Measurements from ENCODE around the gene GALNT12.

GRCh38 chr9:98850851-98851729 is 43.6 kb downstream of the GALNT12 start:
- TF ChIP-seq, protein P1, sequence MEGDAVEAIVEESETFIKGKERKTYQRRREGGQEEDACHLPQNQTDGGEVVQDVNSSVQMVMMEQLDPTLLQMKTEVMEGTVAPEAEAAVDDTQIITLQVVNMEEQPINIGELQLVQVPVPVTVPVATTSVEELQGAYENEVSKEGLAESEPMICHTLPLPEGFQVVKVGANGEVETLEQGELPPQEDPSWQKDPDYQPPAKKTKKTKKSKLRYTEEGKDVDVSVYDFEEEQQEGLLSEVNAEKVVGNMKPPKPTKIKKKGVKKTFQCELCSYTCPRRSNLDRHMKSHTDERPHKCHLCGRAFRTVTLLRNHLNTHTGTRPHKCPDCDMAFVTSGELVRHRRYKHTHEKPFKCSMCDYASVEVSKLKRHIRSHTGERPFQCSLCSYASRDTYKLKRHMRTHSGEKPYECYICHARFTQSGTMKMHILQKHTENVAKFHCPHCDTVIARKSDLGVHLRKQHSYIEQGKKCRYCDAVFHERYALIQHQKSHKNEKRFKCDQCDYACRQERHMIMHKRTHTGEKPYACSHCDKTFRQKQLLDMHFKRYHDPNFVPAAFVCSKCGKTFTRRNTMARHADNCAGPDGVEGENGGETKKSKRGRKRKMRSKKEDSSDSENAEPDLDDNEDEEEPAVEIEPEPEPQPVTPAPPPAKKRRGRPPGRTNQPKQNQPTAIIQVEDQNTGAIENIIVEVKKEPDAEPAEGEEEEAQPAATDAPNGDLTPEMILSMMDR (IDR thresholded peaks at IDR 0.05) = no peak
- no peak for TF ChIP-seq POLR2AphosphoS5 (IDR thresholded peaks at IDR 0.05)
- TF ChIP-seq POLR2A (IDR thresholded peaks at IDR 0.05; ENCODE audit: low read depth) = no peak
